Stimulated activated CD4-positive, alpha-beta T cell treated with anti-CD3 and anti-CD28 coated beads, TNF-alpha, amount 100 ng/mL, for 4 hours (primary cell): ENCODE measurements around the gene COA8.
A peak's percentile ranks its signal among the peaks of the same experiment; 100 is the strongest.
"Not testable (repeated sequence)": the region's sequence is repeated elsewhere in the genome, so short reads cannot be mapped to it uniquely, and the experiment has no call there.

Source experiments
- DNase-seq, 3 experiments: peaks; one replicate each; pipeline ENCODE4 v3.0.0-alpha.2; 2020; ENCODE audit warnings: low read depth in 3 of 3

COA8 gene

GRCh38 chr14:103525430-103526246, 37.1 kb upstream of the COA8 start:
- DNase-seq: not testable (repeated sequence)

- DNase-seq: no peak
These were observed 36.4 kb upstream of the COA8 start for GRCh38 chr14:103526247-103526913.

GRCh38 chr14:103526914-103527248, 35.9 kb upstream of the COA8 start:
- DNase-seq: no peak

GRCh38 chr14:103527408-103528145, 35.2 kb upstream of the COA8 start:
- DNase-seq: no peak

GRCh38 chr14:103528146-103528586, 34.6 kb upstream of the COA8 start:
- DNase-seq: no peak

- DNase-seq: peak; percentile 65 to 70 (median 69)
These were observed 34.0 kb upstream of the COA8 start, which contains the start of gene TRMT61A for GRCh38 chr14:103528587-103529382. TSS of gene TRMT61A (plus strand) at chr14:103529196. CDS start at chr14:103529979, 783 bp downstream.

- DNase-seq: no peak
These were observed 33.1 kb upstream of the COA8 start for GRCh38 chr14:103529383-103530365.

- no peak for DNase-seq
These were observed 32.4 kb upstream of the COA8 start for GRCh38 chr14:103530390-103530789.

GRCh38 chr14:103530831-103531230, 31.9 kb upstream of the COA8 start:
- DNase-seq: no peak

- DNase-seq: no peak
These were observed 31.1 kb upstream of the COA8 start for GRCh38 chr14:103531421-103532215.

GRCh38 chr14:103532216-103533136, 30.3 kb upstream of the COA8 start:
- no peak for DNase-seq

- DNase-seq: no peak
These were observed 29.4 kb upstream of the COA8 start for GRCh38 chr14:103533137-103533998.

- no peak for DNase-seq
These were observed 28.7 kb upstream of the COA8 start for GRCh38 chr14:103533999-103534575.

GRCh38 chr14:103534576-103535061, 28.1 kb upstream of the COA8 start:
- DNase-seq: no peak

GRCh38 chr14:103535081-103535890, 27.5 kb upstream of the COA8 start:
- no peak for DNase-seq
